Measurements from ENCODE around the gene FOXF2.

GRCh38 chr6:1385129-1386037, 4.0 kb upstream of the FOXF2 start:
- TF ChIP-seq CTCF (IDR thresholded peaks at IDR 0.05) (no peak), POLR2A (IDR thresholded peaks at IDR 0.05) (no peak)
